HG03342 (cell line): ENCODE results near the gene VAC14.

ENCODE experiments used
- ATAC-seq: cut with Tn5 transposase; IDR thresholded peaks from one replicate; pipeline ENCODE4 v1.9.1; 2021; ENCODE audit warnings: mild to moderate bottlenecking, moderate library complexity; ENCODE audit not compliant: unreplicated experiment

VAC14 gene

DNA sequence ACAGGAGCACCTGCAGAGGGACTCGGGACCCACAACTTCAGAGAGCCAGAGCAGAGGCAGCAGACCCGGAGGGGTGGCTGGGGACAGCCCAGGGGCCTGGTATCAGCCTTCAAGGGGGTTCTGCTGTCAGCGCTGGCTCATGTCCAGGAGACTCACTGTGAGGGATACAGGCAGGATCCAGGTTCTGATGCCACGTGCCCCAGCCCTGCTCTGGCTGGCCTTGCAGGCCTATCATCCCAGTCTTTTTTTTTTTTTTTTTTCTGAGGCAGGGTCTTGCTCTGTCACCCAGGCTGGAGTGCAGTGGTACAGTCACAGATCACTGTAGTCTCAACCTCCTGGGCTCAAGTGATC, 106.1 kb downstream of the VAC14 start:
- no peak for ATAC-seq

DNA sequence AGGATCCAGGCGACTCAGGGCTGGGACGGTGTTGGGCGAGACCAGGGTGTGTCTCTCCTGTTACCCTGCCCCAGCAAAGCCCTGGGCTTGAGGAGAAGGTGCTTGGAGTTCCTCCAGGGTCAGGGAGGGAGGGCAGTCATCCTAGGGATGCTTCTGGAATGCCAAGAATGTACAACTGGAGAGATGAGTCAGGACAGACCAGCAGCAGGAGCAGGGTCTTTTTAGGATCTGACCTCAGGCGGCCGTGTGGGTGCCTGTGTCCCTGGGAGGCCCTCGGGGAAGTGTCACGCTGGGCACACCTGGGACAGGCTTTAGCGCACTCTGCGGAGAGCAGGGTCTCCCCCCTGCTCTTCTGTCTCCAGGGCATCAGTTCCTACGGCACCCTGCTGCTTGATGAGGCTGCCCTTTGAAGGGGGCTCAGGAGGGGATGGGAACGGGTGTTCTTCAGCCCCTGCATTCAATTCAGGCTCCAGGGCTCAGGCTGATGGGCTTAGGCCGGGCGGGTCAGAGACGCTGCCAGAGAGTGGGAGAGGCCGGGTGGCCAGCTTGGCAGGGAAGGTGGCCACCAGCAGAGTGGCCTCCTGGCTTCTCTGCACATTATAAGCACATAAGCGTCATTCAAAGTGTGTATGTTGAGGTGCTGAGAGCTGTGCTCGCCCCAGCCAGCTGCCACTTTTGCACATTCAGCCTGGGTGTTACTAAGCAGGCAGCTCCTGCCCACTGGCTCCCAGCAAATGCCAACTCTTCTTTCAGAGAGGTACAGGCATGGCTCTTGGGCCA, 106.7 kb downstream of the VAC14 start:
- ATAC-seq, result no peak

DNA sequence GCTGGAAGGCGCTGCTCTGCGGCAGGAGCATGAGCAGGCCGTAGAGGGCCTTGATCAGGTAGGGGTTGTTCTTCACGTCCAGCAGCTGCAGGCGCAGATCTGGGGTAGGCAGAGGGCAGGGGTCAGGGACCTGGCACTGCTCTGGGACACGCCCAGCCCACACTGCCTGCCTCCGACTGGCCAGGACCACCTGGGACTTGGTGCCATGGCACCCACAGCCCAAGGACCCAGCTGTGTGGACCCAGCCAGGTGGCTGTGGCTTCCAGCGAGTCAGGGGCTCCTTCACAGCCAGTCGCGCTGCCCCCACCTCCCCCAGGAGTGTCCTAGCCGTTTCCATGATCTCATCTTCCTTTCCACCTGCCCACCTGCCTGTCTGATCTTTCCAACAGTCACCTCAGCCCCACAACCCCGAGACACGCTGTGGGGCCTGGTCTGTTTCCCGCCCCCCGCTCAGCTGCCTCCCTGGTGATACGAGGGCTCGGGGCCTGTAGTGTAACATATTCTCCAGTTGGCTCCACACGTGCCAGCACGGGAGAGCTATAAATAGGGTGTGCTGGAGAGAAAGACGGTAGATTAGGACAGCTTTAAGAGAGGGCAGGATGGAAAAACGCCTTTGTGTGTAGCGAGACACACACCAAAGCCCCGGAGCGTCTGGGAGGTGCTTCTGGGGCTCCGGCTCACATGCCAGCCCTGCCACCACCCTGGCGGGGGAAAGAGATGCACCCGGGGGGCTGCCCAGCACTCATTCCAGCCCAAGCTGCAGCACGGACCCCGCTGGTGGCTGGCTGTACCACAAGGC, 107.9 kb downstream of the VAC14 start:
- no peak for ATAC-seq

GRCh38 chr16:70692130-70692872, 108.7 kb downstream of the VAC14 start:
- no peak for ATAC-seq

DNA sequence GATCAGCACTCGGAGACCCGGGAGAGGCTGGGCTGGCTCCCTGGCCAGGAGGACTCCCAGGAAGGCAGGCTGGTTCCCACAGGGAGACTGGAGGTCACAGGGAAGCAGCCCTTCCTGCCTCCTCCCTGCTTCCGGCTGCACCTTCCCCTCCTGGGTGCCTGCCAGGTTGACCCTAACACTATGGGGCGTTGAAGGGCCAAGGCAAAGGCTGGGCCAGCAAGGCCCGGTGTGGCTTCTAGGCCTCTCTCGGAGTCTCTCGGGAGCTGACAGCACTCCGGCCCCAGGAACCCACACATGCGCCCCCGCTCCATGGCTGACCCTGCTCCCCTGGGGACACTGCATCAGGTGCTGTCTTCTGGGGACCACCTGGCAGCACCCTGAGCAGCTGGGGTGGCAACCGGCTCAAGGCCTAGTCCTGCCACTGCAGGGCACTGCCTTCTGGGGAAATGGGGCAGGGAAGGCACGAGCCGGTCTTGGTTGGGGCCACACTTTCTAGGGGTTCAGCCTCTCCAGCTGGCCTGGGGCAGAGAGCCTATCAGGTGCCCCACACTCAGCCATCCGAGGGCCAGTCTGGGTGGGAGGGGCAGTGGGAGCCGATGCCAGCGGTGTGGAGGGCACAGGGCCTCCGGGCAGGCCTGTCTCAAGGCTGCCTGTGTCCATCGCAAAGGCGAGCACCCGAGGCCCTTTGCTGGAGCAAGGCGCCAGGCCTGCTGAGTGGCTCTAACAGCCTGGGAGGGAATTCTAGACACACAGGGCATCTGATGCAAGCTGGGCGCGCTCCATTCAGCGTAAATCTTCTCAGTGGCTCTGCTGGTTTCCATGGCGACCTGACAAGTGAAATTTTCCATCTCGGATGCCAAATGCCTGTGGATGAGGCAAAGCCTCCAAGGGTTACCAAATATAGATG, 109.5 kb downstream of the VAC14 start:
- ATAC-seq, result no peak

GRCh38 chr16:70689970-70690891, 110.7 kb downstream of the VAC14 start:
- ATAC-seq, result no peak

GRCh38 chr16:70689035-70689969, 111.7 kb downstream of the VAC14 start:
- ATAC-seq, result no peak

DNA sequence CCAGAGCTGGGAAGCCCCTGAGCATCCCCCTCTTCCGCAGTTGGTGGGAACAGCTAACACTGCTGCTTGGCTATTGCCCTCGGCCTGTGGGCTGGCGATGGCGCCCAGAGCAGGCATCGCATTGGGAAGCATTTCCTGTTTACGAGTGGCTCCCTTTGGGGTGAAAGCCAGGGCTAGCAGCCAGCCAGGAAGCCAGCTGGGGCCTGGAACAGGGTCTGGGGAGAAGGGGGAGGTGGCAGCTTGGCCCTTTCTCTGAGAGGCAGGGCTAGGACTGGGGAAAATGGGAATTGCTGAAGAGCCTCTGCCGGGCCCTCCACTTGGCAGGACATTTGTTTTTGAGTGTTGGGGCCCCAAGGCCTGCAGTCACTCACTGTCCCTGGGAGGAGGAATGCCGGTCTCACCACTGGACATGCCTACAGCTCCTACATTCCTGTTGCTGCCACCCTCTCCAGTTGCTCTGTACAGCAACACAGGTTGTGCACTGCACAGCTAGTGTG, 112.7 kb downstream of the VAC14 start:
- ATAC-seq, result no peak

DNA sequence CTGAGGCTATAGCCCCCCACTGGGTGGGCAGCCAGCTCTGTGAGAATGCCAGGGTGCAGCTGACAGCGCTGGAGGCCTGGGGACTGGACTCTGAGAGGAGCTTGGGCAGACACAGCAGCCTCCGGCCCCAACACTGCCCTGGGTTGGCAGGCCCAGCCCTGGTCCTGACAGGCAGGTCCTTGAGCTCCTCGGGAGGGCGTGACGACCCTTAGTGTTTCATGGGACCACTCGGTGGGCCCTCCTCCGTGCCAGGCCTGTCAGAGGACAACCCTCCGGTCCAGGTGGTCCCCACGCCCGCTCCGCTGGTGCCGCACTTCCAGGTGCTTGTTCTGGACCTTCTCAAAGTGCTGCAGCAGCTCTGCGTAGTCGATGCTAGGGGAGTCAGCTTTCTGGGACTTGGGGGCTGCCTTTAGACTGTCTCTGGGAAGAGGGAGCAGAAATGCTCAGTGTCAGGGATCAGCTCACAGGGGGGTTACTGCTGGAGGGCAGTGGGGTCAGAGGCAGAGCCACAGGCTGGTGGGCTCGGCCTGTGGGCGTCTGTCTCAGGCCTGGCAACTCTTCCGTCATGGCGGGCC, 113.2 kb downstream of the VAC14 start:
- ATAC-seq, result no peak

DNA sequence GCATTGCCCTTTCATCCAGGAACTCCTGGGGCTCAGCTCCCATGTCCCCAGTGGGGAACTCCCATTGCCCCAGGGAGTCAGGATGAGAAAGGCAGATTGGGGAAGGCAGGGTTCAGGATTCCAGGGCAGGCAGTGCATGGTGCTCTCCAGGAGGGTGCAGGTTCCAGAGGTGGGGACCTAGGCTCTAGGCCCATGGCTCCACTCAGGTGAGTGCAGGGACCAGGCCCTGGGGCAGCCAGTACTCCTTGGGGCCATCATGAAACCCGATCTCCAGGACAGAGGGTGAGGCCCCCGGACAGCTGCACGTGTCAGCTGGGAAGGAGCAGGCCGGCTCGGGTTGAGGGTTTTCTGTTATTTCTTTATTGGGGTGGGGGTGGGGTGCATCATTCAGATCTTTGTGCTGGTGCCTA, 113.9 kb downstream of the VAC14 start:
- no peak for ATAC-seq

DNA sequence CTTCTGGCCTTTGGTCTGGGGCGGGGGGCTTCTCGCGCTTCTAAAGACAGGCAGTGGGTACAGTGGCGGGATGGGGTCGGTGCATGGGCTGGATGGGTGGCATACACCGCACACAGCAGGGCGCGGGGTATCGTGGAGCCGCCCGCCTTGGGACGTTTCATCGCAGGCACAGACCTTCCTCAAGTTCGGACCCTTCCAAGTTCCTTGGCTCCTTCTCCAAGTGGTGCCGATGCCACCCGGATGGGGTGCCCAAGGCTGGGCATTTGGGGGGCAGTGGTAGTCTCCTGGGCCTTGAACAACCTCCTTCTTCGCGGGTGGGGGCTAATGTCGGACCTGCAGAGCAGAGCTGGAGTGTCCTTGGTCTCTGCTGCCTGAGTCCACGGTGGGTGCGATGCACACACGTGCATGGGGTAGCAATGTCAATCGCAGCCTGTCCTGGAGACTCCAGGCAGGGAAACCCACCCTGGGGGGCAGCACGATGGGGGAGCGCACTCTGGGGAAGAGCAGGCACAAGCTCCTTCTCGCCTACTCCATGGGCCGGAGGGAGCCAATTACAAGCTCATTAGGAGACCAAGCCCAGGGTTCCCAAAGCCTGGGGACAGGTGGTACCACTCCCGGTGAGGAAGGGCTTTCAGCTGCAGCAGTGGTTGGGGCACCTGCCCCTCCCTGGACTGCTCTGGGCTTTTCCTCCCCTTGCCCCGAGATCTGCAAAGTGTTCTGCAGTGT, 114.4 kb downstream of the VAC14 start:
- no peak for ATAC-seq

GRCh38 chr16:70685938-70686375, 115.0 kb downstream of the VAC14 start, which contains the start of gene MTSS2:
TSS of gene MTSS2 (minus strand) at chr16:70686053. CDS start at chr16:70685791, 262 bp downstream.
- ATAC-seq, result no peak

- no peak for ATAC-seq
Observed at GRCh38 chr16:70685061-70685937, 115.7 kb downstream of the VAC14 start.

GRCh38 chr16:70684146-70685060, 116.6 kb downstream of the VAC14 start:
- ATAC-seq, result no peak
